Activated CD8-positive, alpha-beta memory T cell treated with anti-CD3 and anti-CD28 coated beads for 4 hours (primary cell): ENCODE results near the gene ALK.
"Not testable (repeated sequence)": the region's sequence is repeated elsewhere in the genome, so short reads cannot be mapped to it uniquely, and the experiment has no call there.

Source experiments
- DNase-seq, 2 donors: peaks; one replicate each; pipeline ENCODE4 v3.0.0-alpha.2; 2020; ENCODE audit warnings: low read depth in 2 of 2

The ALK gene

GRCh38 chr2:29247336-29247914 lies 674.0 kb downstream of the ALK start:
- no peak for DNase-seq

GRCh38 chr2:29246383-29247300 lies 674.7 kb downstream of the ALK start:
- DNase-seq, result no peak

GRCh38 chr2:29245742-29246382 lies 675.5 kb downstream of the ALK start:
- DNase-seq, result no peak

GRCh38 chr2:29245035-29245741 lies 676.2 kb downstream of the ALK start:
- not testable (repeated sequence) for DNase-seq

GRCh38 chr2:29242621-29243375 lies 678.6 kb downstream of the ALK start:
- no peak for DNase-seq

- DNase-seq, result no peak
These were observed 679.3 kb downstream of the ALK start for GRCh38 chr2:29241955-29242565.

GRCh38 chr2:29241341-29241740 lies 680.0 kb downstream of the ALK start:
- no peak for DNase-seq

- DNase-seq, result no peak
These were observed 680.8 kb downstream of the ALK start for GRCh38 chr2:29240601-29241000.

- no peak for DNase-seq
These were observed 682.0 kb downstream of the ALK start for GRCh38 chr2:29239209-29239960.

GRCh38 chr2:29238497-29238896 lies 682.9 kb downstream of the ALK start:
- DNase-seq, result no peak

GRCh38 chr2:29236074-29236473 lies 685.3 kb downstream of the ALK start:
- DNase-seq, result no peak

GRCh38 chr2:29235411-29235810 lies 686.0 kb downstream of the ALK start:
- no peak for DNase-seq

- DNase-seq, result no peak
These were observed 688.0 kb downstream of the ALK start for GRCh38 chr2:29233428-29233827.

GRCh38 chr2:29232041-29232440 lies 689.3 kb downstream of the ALK start:
- no peak for DNase-seq

GRCh38 chr2:29229640-29230039 lies 691.7 kb downstream of the ALK start:
- no peak for DNase-seq

GRCh38 chr2:29228947-29229346 lies 692.4 kb downstream of the ALK start:
- DNase-seq, result no peak

- no peak for DNase-seq
These were observed 693.3 kb downstream of the ALK start for GRCh38 chr2:29227935-29228675.

- no peak for DNase-seq
These were observed 694.6 kb downstream of the ALK start for GRCh38 chr2:29226808-29227207.

GRCh38 chr2:29226375-29226774 lies 695.0 kb downstream of the ALK start:
- no peak for DNase-seq

- no peak for DNase-seq
These were observed 695.6 kb downstream of the ALK start for GRCh38 chr2:29225814-29226213.
